ENCODE data around the gene PLXNC1.

Gene PLXNC1

DNA sequence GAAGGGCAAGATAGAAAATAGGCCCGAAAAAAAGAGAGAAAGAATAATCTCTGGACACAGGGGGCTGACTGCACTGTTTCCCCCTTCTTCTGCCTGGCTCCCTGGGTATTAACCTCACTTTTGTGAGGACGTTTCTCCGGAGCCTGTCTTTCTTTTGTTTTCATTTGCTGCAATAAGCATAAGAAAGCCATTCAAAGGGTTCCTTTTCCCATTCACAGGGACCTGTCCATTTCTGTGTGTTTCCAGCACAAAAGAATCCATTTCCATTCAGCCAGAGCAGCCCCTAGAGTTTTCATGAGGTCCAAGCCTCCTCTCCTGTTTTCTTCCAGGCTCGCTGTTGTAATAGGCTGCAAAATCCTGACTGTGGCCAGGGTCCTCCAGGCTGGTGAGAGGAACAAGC lies 16.8 kb downstream of the PLXNC1 start:
- no peaks in the 10 kb centered on the region for H3K9me3 ChIP-seq (ENCODE audit: control extremely low read depth in 1 of 5, control insufficient read depth in 4 of 5, insufficient read depth in 2 of 5, low read depth in 1 of 5, low read length in 4 of 5)
- WGBS (ENCODE audit: insufficient coverage), result 90% methylated on average over 3 of the region's 4 CpGs
- H3K27me3 ChIP-seq (replicated peaks in 2 of 5; ENCODE audit: control insufficient read depth in 4 of 5, insufficient read depth in 5 of 5, low read length in 4 of 5), result no peaks in the 10 kb centered on the region
- ChIA-PET POLR2A (no interaction called here), CTCF (interaction anchor here (1.0 to 13.5 kb wide), 5 partner anchors 8 to 40 kb away, joined by 3 to 193 read pairs (median 8); partner anchors contain the start of gene PLXNC1)
- peaks cover 9 to 27% (median 21%) of the 10 kb centered on the region in 4 experiments for H3K4me1 ChIP-seq (ENCODE audit: control extremely low read depth in 1 of 4, control insufficient read depth in 4 of 4, insufficient read depth in 4 of 4, low read length in 3 of 4)
- H3K27ac ChIP-seq (ENCODE audit: insufficient read depth in 1 of 2, low read depth in 1 of 2, low read length in 2 of 2, poor library complexity in 1 of 2, severe bottlenecking in 2 of 2), result no peak overlapping the region
- H3K36me3 ChIP-seq (ENCODE audit: control insufficient read depth in 4 of 4, insufficient read depth in 4 of 4, low read length in 3 of 4), result peaks cover 2 to 11% (median 6%) of the 10 kb centered on the region in 4 experiments
- DNase-seq, result no peak
- no peak overlapping the region for H3K4me3 ChIP-seq (ENCODE audit: control insufficient read depth in 1 of 7, extremely low read depth in 1 of 7, insufficient read depth in 4 of 7, low read depth in 2 of 7, low read length in 6 of 7)

DNA sequence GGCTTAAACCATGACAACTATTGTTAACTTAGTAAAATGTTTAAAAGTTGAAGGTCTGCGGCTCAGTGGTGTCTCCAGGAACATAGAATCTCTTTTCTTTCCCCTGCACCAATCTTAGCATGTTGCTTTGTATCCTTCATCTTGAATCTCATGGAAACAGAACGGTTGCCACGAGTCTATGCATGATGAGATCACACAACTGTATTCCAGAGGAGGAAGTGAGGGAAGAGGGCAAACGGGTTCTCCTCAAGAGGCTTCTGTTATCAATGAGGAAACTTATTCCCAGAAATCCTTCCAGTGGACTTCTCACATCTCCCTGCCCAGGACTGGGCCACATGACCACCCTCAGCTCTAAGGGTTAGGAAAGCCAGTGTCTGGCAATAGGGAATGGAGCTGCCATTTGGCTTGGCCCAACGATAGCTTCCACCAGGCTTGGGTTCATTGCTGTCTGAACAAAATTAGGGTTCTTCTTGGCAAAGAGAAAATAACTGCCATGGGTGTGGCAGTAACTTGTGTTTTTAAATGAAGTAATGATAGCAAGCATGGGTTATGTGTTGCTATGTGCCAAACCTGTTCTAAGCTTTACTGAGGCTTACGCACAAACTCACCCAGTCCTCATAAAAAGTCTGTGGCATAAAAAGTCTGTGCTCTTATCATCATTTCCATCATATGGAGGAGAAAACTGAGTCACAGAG lies 17.4 kb downstream of the PLXNC1 start:
- ChIA-PET POLR2A (no interaction called here), CTCF (interaction anchor here (0.6 to 13.5 kb wide), 8 partner anchors 7 to 78 kb away, joined by 3 to 193 read pairs (median 6); partner anchors contain the start of gene PLXNC1)
- Histone ChIP-seq H3K4me3 (ENCODE audit: control insufficient read depth in 1 of 7, extremely low read depth in 1 of 7, insufficient read depth in 4 of 7, low read depth in 2 of 7, low read length in 6 of 7) (no peak overlapping the region), H3K27ac (ENCODE audit: insufficient read depth in 1 of 2, low read depth in 1 of 2, low read length in 2 of 2, poor library complexity in 1 of 2, severe bottlenecking in 2 of 2) (no peak overlapping the region), H3K9me3 (ENCODE audit: control extremely low read depth in 1 of 5, control insufficient read depth in 4 of 5, insufficient read depth in 2 of 5, low read depth in 1 of 5, low read length in 4 of 5) (no peaks in the 10 kb centered on the region), H3K36me3 (ENCODE audit: control insufficient read depth in 4 of 4, insufficient read depth in 4 of 4, low read length in 3 of 4) (peaks cover 2 to 15% (median 7%) of the 10 kb centered on the region in 4 experiments), H3K27me3 (replicated peaks in 2 of 5; ENCODE audit: control insufficient read depth in 4 of 5, insufficient read depth in 5 of 5, low read length in 4 of 5) (no peaks in the 10 kb centered on the region), H3K4me1 (ENCODE audit: control extremely low read depth in 1 of 4, control insufficient read depth in 4 of 4, insufficient read depth in 4 of 4, low read length in 3 of 4) (peaks cover 9 to 29% (median 24%) of the 10 kb centered on the region in 4 experiments)
- DNase-seq, result no peak
- 80% methylated on average over 3 of the region's 6 CpGs for WGBS (ENCODE audit: insufficient coverage)

- no peak overlapping the region for H3K27ac ChIP-seq (ENCODE audit: insufficient read depth in 1 of 2, low read depth in 1 of 2, low read length in 2 of 2, poor library complexity in 1 of 2, severe bottlenecking in 2 of 2)
- no peak overlapping the region for H3K4me3 ChIP-seq (ENCODE audit: control insufficient read depth in 1 of 7, extremely low read depth in 1 of 7, insufficient read depth in 4 of 7, low read depth in 2 of 7, low read length in 6 of 7)
- H3K27me3 ChIP-seq (replicated peaks in 2 of 5; ENCODE audit: control insufficient read depth in 4 of 5, insufficient read depth in 5 of 5, low read length in 4 of 5), result no peaks in the 10 kb centered on the region
- 87% methylated on average over 3 of the region's 8 CpGs for WGBS (ENCODE audit: insufficient coverage)
- DNase-seq, result no peak
- ChIA-PET POLR2A (interaction anchor here (2.2 kb wide), 1 partner anchor 18 kb away, joined by 7 read pairs; the partner anchor contains the start of gene PLXNC1), CTCF (interaction anchor here (0.7 to 13.5 kb wide), 7 partner anchors 10 to 550 kb away, joined by 3 to 193 read pairs (median 5); partner anchors contain the start of gene PLXNC1)
- H3K4me1 ChIP-seq (ENCODE audit: control extremely low read depth in 1 of 4, control insufficient read depth in 4 of 4, insufficient read depth in 4 of 4, low read length in 3 of 4), result peaks cover 11 to 43% (median 37%) of the 10 kb centered on the region in 4 experiments
- peaks cover 5 to 15% (median 7%) of the 10 kb centered on the region in 4 experiments for H3K36me3 ChIP-seq (ENCODE audit: control insufficient read depth in 4 of 4, insufficient read depth in 4 of 4, low read length in 3 of 4)
- no peaks in the 10 kb centered on the region for H3K9me3 ChIP-seq (ENCODE audit: control extremely low read depth in 1 of 5, control insufficient read depth in 4 of 5, insufficient read depth in 2 of 5, low read depth in 1 of 5, low read length in 4 of 5)
Measured at GRCh38 chr12:94167071-94167755, 18.8 kb downstream of the PLXNC1 start.

DNA sequence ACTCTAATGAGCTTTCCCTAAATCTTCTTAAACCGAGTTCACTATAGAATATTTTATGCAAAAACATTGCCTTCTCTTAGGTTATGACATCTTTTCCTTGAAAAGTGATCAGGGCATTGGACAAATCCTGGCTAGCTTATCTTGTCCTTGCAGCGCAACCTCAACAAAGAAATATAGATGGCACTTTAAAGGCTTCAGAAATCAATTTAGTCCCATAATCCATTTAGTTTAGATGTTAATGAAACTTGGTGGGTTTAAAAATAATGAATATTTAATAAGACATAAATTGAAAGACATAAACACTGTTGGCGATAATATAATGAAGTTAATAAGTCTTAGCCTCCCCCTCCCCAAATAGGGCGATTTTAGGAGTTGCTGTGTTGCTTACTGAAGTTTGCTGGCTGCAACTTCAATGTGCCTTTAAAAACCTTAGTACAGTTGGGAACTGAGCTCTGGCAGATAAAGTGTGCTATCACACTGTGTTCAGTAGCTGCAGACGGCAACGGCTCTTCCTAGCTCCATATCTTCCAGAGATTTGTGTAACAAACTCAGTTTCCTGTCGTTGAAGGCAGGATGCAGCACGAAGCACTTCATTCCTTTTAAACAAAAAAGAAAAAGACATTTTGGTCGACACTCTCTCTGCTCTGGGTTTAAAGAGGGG lies 19.5 kb downstream of the PLXNC1 start:
- ChIA-PET CTCF (interaction anchor here (1.0 to 13.5 kb wide), 8 partner anchors 10 to 28 kb away, joined by 3 to 193 read pairs (median 4); partner anchors contain the start of gene PLXNC1), POLR2A (interaction anchor here (0.9 to 2.2 kb wide), 2 partner anchors 8 to 19 kb away, joined by 3 to 7 read pairs; partner anchors contain the start of gene PLXNC1)
- Histone ChIP-seq H3K4me3 (ENCODE audit: control insufficient read depth in 1 of 7, extremely low read depth in 1 of 7, insufficient read depth in 4 of 7, low read depth in 2 of 7, low read length in 6 of 7) (peak overlapping the region in 2 of 7 experiments; percentile 52 to 54), H3K27ac (ENCODE audit: insufficient read depth in 1 of 2, low read depth in 1 of 2, low read length in 2 of 2, poor library complexity in 1 of 2, severe bottlenecking in 2 of 2) (peak overlapping the region in 1 of 2 experiments; percentile 37), H3K27me3 (replicated peaks in 2 of 5; ENCODE audit: control insufficient read depth in 4 of 5, insufficient read depth in 5 of 5, low read length in 4 of 5) (no peaks in the 10 kb centered on the region), H3K36me3 (ENCODE audit: control insufficient read depth in 4 of 4, insufficient read depth in 4 of 4, low read length in 3 of 4) (peaks cover 5 to 15% (median 7%) of the 10 kb centered on the region in 4 experiments), H3K9me3 (ENCODE audit: control extremely low read depth in 1 of 5, control insufficient read depth in 4 of 5, insufficient read depth in 2 of 5, low read depth in 1 of 5, low read length in 4 of 5) (no peaks in the 10 kb centered on the region), H3K4me1 (ENCODE audit: control extremely low read depth in 1 of 4, control insufficient read depth in 4 of 4, insufficient read depth in 4 of 4, low read length in 3 of 4) (peaks cover 18 to 49% (median 44%) of the 10 kb centered on the region in 4 experiments)
- peak in 1 of 3 donors; percentile 53 for DNase-seq
- WGBS (ENCODE audit: insufficient coverage), result 0% methylated on average over 4 of the region's 9 CpGs

- POLR2A ChIA-PET, result interaction anchor here (1.5 to 2.2 kb wide), 2 partner anchors 21 to 94 kb away, joined by 5 to 7 read pairs; partner anchors contain the start of gene PLXNC1
- CTCF ChIA-PET, result interaction anchor here (0.7 to 13.5 kb wide), 4 partner anchors 8 to 16 kb away, joined by 4 to 193 read pairs (median 4); partner anchors contain the start of gene PLXNC1
- H3K27ac ChIP-seq (ENCODE audit: insufficient read depth in 1 of 2, low read depth in 1 of 2, low read length in 2 of 2, poor library complexity in 1 of 2, severe bottlenecking in 2 of 2), result no peak overlapping the region
Measured at GRCh38 chr12:94169495-94169894, 21.1 kb downstream of the PLXNC1 start.

GRCh38 chr12:94169966-94170689 lies 21.8 kb downstream of the PLXNC1 start:
- ChIA-PET CTCF (interaction anchor here (0.7 to 13.5 kb wide), 3 partner anchors 9 to 16 kb away, joined by 4 to 193 read pairs (median 4); partner anchors contain the start of gene PLXNC1), POLR2A (interaction anchor here (1.5 kb wide), 1 partner anchor 93 kb away, joined by 5 read pairs; no protein-coding TSS in a partner anchor)
- 91% methylated on average over 6 of the region's 6 CpGs for WGBS (ENCODE audit: insufficient coverage)
- Histone ChIP-seq H3K4me1 (ENCODE audit: control extremely low read depth in 1 of 4, control insufficient read depth in 4 of 4, insufficient read depth in 4 of 4, low read length in 3 of 4) (peaks cover 33 to 70% (median 58%) of the 10 kb centered on the region in 4 experiments), H3K9me3 (ENCODE audit: control extremely low read depth in 1 of 5, control insufficient read depth in 4 of 5, insufficient read depth in 2 of 5, low read depth in 1 of 5, low read length in 4 of 5) (no peaks in the 10 kb centered on the region), H3K4me3 (ENCODE audit: control insufficient read depth in 1 of 7, extremely low read depth in 1 of 7, insufficient read depth in 4 of 7, low read depth in 2 of 7, low read length in 6 of 7) (no peak overlapping the region), H3K27me3 (replicated peaks in 2 of 5; ENCODE audit: control insufficient read depth in 4 of 5, insufficient read depth in 5 of 5, low read length in 4 of 5) (no peaks in the 10 kb centered on the region), H3K27ac (ENCODE audit: insufficient read depth in 1 of 2, low read depth in 1 of 2, low read length in 2 of 2, poor library complexity in 1 of 2, severe bottlenecking in 2 of 2) (no peak overlapping the region), H3K36me3 (ENCODE audit: control insufficient read depth in 4 of 4, insufficient read depth in 4 of 4, low read length in 3 of 4) (peaks cover 5 to 15% (median 7%) of the 10 kb centered on the region in 4 experiments)
- DNase-seq, result no peak

More at GRCh38 chr12:94169495-94169894, 21.1 kb downstream of the PLXNC1 start:
- Histone ChIP-seq H3K27me3 (replicated peaks in 2 of 5; ENCODE audit: control insufficient read depth in 4 of 5, insufficient read depth in 5 of 5, low read length in 4 of 5) (no peaks in the 10 kb centered on the region), H3K36me3 (ENCODE audit: control insufficient read depth in 4 of 4, insufficient read depth in 4 of 4, low read length in 3 of 4) (peaks cover 5 to 15% (median 7%) of the 10 kb centered on the region in 4 experiments), H3K9me3 (ENCODE audit: control extremely low read depth in 1 of 5, control insufficient read depth in 4 of 5, insufficient read depth in 2 of 5, low read depth in 1 of 5, low read length in 4 of 5) (no peaks in the 10 kb centered on the region), H3K4me3 (ENCODE audit: control insufficient read depth in 1 of 7, extremely low read depth in 1 of 7, insufficient read depth in 4 of 7, low read depth in 2 of 7, low read length in 6 of 7) (no peak overlapping the region), H3K4me1 (ENCODE audit: control extremely low read depth in 1 of 4, control insufficient read depth in 4 of 4, insufficient read depth in 4 of 4, low read length in 3 of 4) (peaks cover 32 to 64% (median 57%) of the 10 kb centered on the region in 4 experiments)
- no CpG with 5 or more reads among the region's 1 CpG for WGBS (ENCODE audit: insufficient coverage)
- DNase-seq, result no peak
